Spleen (tissue), 11 donors: Measurements from ENCODE around the gene GC. TPM values are rescaled to one million over a fixed set of nuclear protein-coding genes. Genes with fewer than 3 reads are reported as not detected.

Experiments used
- DNase-seq: peaks from one replicate; pipeline ENCODE4 v3.0.0-alpha.2; 2020
- H3K27ac ChIP-seq, 8 donors: fragments of 200-600 bp; sonication (generic) in 7 of 8; 1 replicate in 4 of 8; 2 replicates in 4 of 8; pipeline versions ENCODE4 v1.5.0 to v1.8.0; 2016 to 2021; ENCODE audit warnings: inconsistent platforms in 4 of 8, mild to moderate bottlenecking in 4 of 8, moderate library complexity in 1 of 8
- H3K27me3 ChIP-seq, 7 donors: fragments of 200-600 bp; sonication (generic) in 6 of 7; replicated peaks in 1 of 7; 1 replicate in 4 of 7; 2 replicates in 3 of 7; pipeline versions ENCODE4 v1.5.0 to v1.8.0; 2016 to 2021; ENCODE audit warnings: inconsistent platforms in 3 of 7, mild to moderate bottlenecking in 1 of 7
- H3K36me3 ChIP-seq, 6 donors: fragments of 200-600 bp; sonication (generic) in 5 of 6; 1 replicate in 4 of 6; 2 replicates in 2 of 6; pipeline versions ENCODE4 v1.5.0 to v1.8.0; 2016 to 2021; ENCODE audit warnings: inconsistent platforms in 2 of 6
- H3K4me1 ChIP-seq, 6 donors: fragments of 200-600 bp; sonication (generic) in 5 of 6; 1 replicate in 3 of 6; 2 replicates in 3 of 6; pipeline versions ENCODE4 v1.5.0 to v1.8.0; 2016 to 2021; ENCODE audit warnings: inconsistent platforms in 3 of 6
- H3K4me3 ChIP-seq, 8 donors: fragments of 200-600 bp; sonication (generic) in 7 of 8; 1 replicate in 4 of 8; 2 replicates in 4 of 8; pipeline versions ENCODE4 v1.5.0 to v1.8.0; 2016 to 2021; ENCODE audit warnings: inconsistent platforms in 4 of 8, mild to moderate bottlenecking in 4 of 8, moderate library complexity in 2 of 8
- H3K9me3 ChIP-seq, 8 donors: fragments of 200-600 bp; sonication (generic) in 7 of 8; 1 replicate in 4 of 8; 2 replicates in 4 of 8; pipeline versions ENCODE4 v1.5.0 to v1.8.0; 2016 to 2021; ENCODE audit warnings: inconsistent platforms in 4 of 8
- POLR2A ChIP-seq, 3 donors: fragments of 450-650 bp; IDR thresholded peaks; one replicate each; pipeline ENCODE4 v1.5.1; 2017; ENCODE audit warnings: antibody characterized with exemption in 3 of 3, mild to moderate bottlenecking in 1 of 3
- POLR2AphosphoS5 ChIP-seq, 3 donors: sonication (generic); formaldehyde crosslinking; IDR thresholded peaks; one replicate each; pipeline ENCODE4 v1.5.1; 2017; ENCODE audit warnings: antibody characterized with exemption in 3 of 3
- WGBS, 5 donors: extraction: QIAGEN DNeasy Blood & Tissue Kit in 3 of 5; methylation state at CpG; one replicate each; pipeline versions ENCODE4 v1.1.5 to v1.1.7; 2013 to 2018; 5-methylcytosine and 5-hydroxymethylcytosine counted together
- intact Hi-C: fragments of 100-400 bp; cut with DNase I; formaldehyde crosslinking; loops from one replicate; pipeline ENCODE4 v1.15.0; 2023; ENCODE audit warnings: low total_unique reads
- polyA plus RNA-seq, 3 donors: library from polyadenylated mRNA; stranded (reverse); fragments of 200-250 nt; gene quantifications; one replicate each; pipeline ENCODE4 v1.2.1, GENCODE V29; 2013
- small RNA-seq, 4 donors: library from RNA; depleted of rRNA; stranded (forward); fragments of <200 nt; gene quantifications; one replicate each; pipeline ENCODE3, GENCODE V24; 2016
- total RNA-seq, 7 donors: library from RNA; depleted of rRNA in 3 of 7; stranded (reverse); fragments of >200 nt in 3 of 7; fragmentation: NEBNext Ultra II Directional in 4 of 7; extraction: Animal tissue kit (Norgen Biotek cat#: 25700) in 4 of 7; gene quantifications; one replicate each; pipeline versions ENCODE4 v1.1.0 to v1.2.1, GENCODE V29; 2016 to 2021
- TF ChIP-seq, protein P1 (sequence below), 11 experiments: fragments of 200-600 bp in 7 of 11; fragments of 450-650 bp in 4 of 11; sonication (generic) in 4 of 11; IDR thresholded peaks in 8 of 11; conservative IDR thresholded peaks in 3 of 11; 1 replicate in 7 of 11; 2 replicates in 4 of 11; pipeline versions ENCODE4 v1.4.0 to v1.8.0; 2016 to 2021; ENCODE audit warnings: antibody characterized with exemption in 11 of 11, inconsistent platforms in 4 of 11, mild to moderate bottlenecking in 1 of 11
- donor health status: healthy with polysubstance abuse.
- donor health status: DM: no; HTN: no; CAD: no; lungs with moderate emphysema.
- donor health status: DM: no; HTN: no; CAD: no.
- donor health status: Bipolar disorder and iron deficiency.
- donor health status: healthy.
- donor health status: DM: no; HTN: no; CAD: no.
- donor health status: DM: yes; HTN: yes; CAD: no.

The GC gene
- total and polyA plus RNA-seq, 10 donors, result 1.0 TPM; not detected in 9

DNA sequence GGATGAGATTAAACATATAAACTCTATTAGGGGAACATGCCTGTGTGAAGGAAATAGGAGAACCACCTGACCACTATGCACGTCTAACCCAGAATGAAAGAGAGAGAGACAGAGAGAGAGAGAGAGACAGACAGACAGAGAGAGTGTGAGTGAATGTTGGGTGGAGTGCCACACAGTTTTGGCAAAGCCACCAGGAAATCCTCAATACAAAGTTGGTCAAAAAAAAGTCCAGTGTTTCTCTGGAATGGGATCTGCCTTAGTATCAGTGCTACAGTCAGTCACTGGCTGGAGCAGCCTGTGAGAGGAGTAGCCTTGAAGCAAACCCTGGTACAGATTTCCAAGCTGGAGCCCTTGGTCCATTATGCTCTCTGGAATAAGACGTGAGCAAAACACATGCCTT is 91.7 kb downstream of the GC start:
- Histone ChIP-seq H3K4me3 (no peak overlapping the region), H3K36me3 (no peaks in the 10 kb centered on the region), H3K4me1 (no peaks in the 10 kb centered on the region), H3K27ac (no peak overlapping the region), H3K27me3 (peaks cover 0 to 8% (median 0%) of the 10 kb centered on the region in 7 donors), H3K9me3 (no peaks in the 10 kb centered on the region)
- intact Hi-C loops, result no loop called here
- DNase-seq, result no peak
- TF ChIP-seq, protein P1, sequence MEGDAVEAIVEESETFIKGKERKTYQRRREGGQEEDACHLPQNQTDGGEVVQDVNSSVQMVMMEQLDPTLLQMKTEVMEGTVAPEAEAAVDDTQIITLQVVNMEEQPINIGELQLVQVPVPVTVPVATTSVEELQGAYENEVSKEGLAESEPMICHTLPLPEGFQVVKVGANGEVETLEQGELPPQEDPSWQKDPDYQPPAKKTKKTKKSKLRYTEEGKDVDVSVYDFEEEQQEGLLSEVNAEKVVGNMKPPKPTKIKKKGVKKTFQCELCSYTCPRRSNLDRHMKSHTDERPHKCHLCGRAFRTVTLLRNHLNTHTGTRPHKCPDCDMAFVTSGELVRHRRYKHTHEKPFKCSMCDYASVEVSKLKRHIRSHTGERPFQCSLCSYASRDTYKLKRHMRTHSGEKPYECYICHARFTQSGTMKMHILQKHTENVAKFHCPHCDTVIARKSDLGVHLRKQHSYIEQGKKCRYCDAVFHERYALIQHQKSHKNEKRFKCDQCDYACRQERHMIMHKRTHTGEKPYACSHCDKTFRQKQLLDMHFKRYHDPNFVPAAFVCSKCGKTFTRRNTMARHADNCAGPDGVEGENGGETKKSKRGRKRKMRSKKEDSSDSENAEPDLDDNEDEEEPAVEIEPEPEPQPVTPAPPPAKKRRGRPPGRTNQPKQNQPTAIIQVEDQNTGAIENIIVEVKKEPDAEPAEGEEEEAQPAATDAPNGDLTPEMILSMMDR (IDR thresholded peaks at IDR 0.05 in 8 of 11, conservative IDR thresholded peaks at IDR 0.05 in 3 of 11), result no peak
- TF ChIP-seq POLR2A (IDR thresholded peaks at IDR 0.05) (no peak), POLR2AphosphoS5 (IDR thresholded peaks at IDR 0.05) (no peak)
- WGBS, 5 donors, result 47 to 57% (median 49%) methylated on average over 2 of the region's 2 CpGs

Small RNAs within 50 kb of the gene (small RNA-seq; reads per million reads assigned to genes)
- 0 reads per million in 4 donors for gene RNA5SP163

Other genes starting within 250 kb of the GC start
- gene NPFFR2, start 247.9 kb upstream of the GC start, total RNA-seq, result 1 to 10 TPM in 1 of 7 donors, under 1 TPM in 2, not detected in 4; 0.17 to 1.2 (median 0.17) TPM
- under 1 TPM in 1 of 3 donors, not detected in 2; 0.08 TPM for gene NPFFR2, start 247.9 kb upstream of the GC start, polyA plus RNA-seq